KOPT-K1 (cell line): ENCODE measurements around the gene TLCD3A.
"Not testable (repeated sequence)": the region's sequence is repeated elsewhere in the genome, so short reads cannot be mapped to it uniquely, and the experiment has no call there.

ENCODE experiments used
- H3K27ac ChIP-seq: fragments of 200-600 bp; sonication (generic); 2 replicates; pipeline ENCODE4 v1.5.1; 2016; ENCODE audit warnings: antibody characterized with exemption, mild to moderate bottlenecking, low read depth, low read length; ENCODE audit not compliant: poor library complexity, severe bottlenecking
- H3K36me3 ChIP-seq: fragments of 200-600 bp; sonication (generic); 2 replicates; pipeline ENCODE4 v1.5.1; 2017; ENCODE audit warnings: antibody characterized with exemption, mild to moderate bottlenecking, low read length, moderate library complexity; ENCODE audit not compliant: insufficient read depth
- H3K9me3 ChIP-seq: fragments of 200-600 bp; sonication (generic); 2 replicates; pipeline ENCODE4 v1.5.1; 2017; ENCODE audit warnings: antibody characterized with exemption, low read length, mild to moderate bottlenecking; ENCODE audit not compliant: insufficient read depth, poor library complexity, severe bottlenecking

TLCD3A gene

DNA sequence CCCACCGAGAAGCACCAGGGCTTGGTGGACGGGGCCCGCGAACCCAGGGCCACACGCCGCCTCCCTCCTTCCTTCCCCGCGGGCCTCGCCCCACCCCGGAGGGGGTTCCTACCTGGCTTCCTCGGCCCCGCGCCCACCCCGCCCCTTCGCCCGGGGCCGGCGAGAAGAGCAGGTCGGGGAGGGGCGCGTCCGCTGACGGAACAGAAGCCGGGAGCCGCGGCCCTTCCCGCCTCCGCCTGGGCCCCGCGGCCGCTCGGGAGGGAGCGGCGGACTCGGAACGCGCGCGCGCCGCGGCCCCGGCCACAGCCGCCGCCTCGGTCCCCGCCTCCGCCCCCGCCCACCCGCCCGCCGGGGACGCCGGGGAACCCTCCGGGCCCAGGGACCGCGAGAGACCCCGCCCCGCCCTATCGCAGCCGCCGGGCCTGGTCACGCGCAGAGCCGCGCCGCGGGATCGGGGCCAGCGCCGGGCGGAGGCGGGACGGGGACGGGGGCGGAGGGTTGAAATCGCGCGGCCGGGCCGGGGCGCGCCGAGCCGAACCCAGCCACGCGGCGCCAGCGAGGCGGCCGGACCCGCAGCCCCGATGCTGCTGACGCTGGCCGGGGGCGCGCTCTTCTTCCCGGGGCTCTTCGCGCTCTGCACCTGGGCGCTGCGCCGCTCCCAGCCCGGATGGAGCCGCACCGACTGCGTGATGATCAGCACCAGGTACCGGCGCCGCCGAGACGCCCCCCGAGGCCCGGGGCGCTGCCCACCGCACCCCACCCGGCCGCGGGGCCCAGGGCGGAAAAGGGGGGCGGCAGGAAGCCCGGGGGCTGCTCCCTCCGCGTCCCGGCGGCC, at the start of gene TLCD3A:
Gene TLCD3A (plus strand): TSS at position 530 of the 835 bp plus-strand sequence. CDS start 52 bp downstream, at position 582.
- Histone ChIP-seq H3K9me3 (no peaks in the 10 kb centered on the region), H3K36me3 (peaks cover 16% of the 10 kb centered on the region), H3K27ac (peak within 1 kb of the TSS; percentile 50)

GRCh38 chr17:683040-683439, 49.4 kb upstream of the TLCD3A start:
- peaks cover 39% of the 10 kb centered on the region for H3K36me3 ChIP-seq
- no peaks in the 10 kb centered on the region for H3K9me3 ChIP-seq
- no peak overlapping the region for H3K27ac ChIP-seq

DNA sequence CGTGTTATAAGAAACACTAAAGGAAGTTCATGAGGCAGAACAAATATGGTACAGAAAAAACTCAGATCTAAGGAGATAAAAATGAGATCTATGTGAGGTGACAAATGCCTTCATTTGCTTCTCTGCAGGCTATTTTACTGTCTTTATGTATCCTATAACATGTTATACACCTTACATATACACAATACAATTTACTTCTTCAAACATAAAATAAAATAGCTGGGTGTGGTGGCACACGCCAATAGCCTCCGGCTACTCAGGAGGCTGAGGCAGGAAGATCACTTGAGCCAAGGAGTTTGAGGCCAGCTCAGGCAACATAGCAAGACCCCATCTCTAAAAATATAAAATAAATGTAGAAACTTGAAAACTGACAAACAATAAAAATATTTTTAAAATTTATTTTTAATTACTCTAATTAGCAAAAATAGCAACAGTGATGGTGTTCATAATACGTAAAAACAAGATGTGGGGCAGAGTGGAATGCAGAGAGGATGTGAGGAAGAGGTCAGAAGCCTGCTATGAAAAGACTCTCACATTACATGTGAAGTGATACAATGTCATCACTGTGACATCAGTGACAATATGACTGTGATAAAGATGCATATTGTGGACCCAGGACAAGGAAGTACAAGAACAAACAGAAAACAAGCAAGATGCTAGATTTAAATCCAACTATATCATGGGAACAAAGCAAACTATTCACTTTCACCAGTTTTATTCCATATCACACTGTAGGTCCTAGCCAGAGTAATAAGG, 48.7 kb upstream of the TLCD3A start:
- H3K27ac ChIP-seq: no peak overlapping the region
- H3K36me3 ChIP-seq: peaks cover 46% of the 10 kb centered on the region
- H3K9me3 ChIP-seq: no peaks in the 10 kb centered on the region

GRCh38 chr17:685006-685405, 47.4 kb upstream of the TLCD3A start:
- Histone ChIP-seq H3K27ac (no peak overlapping the region), H3K36me3 (peaks cover 59% of the 10 kb centered on the region), H3K9me3 (no peaks in the 10 kb centered on the region)

DNA sequence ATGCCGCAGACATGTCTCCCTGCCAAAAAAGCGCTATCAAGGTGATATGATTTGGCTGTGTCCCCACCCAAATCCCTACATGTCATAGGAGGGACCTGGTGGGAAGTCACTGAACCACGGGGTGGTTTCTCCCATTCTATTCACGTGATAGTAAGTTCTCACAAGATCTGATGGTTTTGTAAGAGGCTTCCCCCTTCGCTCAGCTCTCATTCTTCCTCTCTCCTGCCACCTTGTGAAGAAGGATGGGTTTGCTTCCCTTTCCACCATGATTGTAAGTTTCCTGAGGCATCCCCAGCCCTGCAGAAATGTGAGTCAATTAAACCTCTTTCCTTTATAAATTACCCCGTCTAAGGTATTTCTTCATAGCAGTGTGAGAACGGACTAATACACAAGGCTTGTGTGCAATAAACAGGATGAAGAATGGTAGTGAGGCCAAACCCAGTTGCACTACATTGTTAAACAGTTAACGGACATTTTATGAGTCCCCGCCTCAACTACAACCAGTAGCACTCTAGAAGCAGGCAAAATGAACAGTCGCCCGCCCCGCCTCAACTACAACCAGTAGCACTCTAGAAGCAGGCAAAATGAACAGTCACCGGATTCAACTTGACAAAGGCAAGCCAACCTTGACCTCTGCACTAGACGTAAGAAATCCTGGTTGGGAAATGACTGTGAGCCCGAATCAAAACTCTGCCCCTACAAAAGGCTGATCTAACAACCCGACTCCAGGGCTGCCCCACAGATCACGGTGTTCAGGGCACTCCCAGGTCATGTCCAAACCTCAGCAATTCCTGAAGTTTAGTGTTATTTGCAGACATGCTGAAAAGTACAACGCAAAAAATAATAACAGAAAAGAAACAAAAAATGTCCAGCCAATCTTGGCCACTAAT, 44.1 kb upstream of the TLCD3A start:
- H3K9me3 ChIP-seq: no peaks in the 10 kb centered on the region
- no peak overlapping the region for H3K27ac ChIP-seq
- peaks cover 77% of the 10 kb centered on the region for H3K36me3 ChIP-seq

DNA sequence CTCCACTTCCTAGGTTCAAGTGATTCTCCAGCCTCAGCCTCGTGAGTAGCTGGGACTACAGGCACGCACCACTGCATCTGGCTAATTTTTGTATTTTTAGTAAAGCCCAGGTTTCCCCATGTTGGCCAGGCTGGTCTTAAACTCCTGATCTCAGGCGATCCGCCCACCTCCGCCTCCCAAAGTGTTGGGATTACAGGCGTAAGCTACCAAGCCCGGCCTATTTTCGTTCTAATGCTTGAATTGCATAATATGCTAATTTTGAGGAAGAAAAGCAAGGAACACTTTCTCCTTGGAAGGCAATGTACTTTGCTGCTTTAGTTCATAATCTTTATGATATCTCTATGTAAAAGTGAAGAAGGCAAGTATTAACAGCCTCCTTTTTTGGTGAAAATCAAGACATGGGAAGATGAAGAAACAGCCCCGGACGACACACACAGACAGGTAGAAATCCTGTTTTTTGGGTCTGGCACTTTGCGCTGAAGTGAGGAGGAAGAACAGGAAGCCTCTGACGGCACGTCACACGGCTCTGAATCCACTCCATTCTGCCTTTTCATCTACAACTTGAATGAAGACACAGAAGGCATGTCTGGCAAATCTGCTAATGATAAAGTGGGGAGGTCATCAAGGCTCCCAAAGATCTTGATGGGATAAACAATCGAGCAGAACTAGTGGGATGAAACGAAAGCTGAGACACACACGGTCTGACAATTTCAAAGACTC, 42.7 kb upstream of the TLCD3A start:
- Histone ChIP-seq H3K27ac (no peak overlapping the region), H3K9me3 (no peaks in the 10 kb centered on the region), H3K36me3 (peaks cover 87% of the 10 kb centered on the region)

DNA sequence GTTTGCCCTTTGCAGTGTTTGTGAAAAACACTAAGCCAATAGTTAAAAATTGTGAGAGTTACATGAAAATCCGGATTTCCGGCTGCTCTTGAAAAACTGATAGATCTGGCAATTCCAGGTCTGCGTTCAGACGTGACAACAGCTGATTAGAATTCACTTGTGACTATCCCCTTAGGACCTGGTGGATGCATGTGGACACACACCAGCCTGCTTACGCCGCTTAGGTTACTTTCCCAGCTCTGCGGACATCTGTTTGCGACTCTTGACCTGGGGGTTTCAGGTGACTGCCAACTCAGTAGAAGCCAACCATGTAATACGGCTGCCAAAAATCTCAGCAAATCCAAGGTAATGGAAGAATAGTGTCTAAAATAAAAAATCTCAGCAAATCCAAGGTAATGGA, 42.0 kb upstream of the TLCD3A start:
- Histone ChIP-seq H3K27ac (no peak overlapping the region), H3K36me3 (peaks cover 87% of the 10 kb centered on the region), H3K9me3 (no peaks in the 10 kb centered on the region)

DNA sequence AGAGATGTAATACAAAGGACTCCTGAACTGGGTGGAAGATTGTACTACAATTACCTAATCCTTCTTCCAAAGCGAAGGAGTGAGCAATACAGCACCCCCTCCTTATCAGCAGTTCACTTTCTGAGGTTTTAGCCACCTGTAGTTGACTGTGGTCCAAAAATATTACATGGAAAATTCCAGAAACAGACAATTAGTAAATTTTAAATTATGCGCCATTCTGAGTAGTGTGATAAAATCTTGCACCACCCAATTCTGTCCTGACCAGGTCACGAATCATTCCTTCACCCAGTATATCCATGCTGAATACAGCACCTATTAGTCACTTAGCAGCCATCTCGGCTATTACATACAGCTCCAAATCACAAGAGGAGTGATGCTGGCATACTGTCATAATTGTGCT, 41.0 kb upstream of the TLCD3A start:
- H3K36me3 ChIP-seq: peaks cover 88% of the 10 kb centered on the region
- no peak overlapping the region for H3K27ac ChIP-seq

GRCh38 chr17:692116-692515, 40.3 kb upstream of the TLCD3A start:
- no peaks in the 10 kb centered on the region for H3K9me3 ChIP-seq
- H3K27ac ChIP-seq: no peak overlapping the region
- H3K36me3 ChIP-seq: peaks cover 92% of the 10 kb centered on the region

More for the DNA sequence above, 41.0 kb upstream of the TLCD3A start:
- no peaks in the 10 kb centered on the region for H3K9me3 ChIP-seq

DNA sequence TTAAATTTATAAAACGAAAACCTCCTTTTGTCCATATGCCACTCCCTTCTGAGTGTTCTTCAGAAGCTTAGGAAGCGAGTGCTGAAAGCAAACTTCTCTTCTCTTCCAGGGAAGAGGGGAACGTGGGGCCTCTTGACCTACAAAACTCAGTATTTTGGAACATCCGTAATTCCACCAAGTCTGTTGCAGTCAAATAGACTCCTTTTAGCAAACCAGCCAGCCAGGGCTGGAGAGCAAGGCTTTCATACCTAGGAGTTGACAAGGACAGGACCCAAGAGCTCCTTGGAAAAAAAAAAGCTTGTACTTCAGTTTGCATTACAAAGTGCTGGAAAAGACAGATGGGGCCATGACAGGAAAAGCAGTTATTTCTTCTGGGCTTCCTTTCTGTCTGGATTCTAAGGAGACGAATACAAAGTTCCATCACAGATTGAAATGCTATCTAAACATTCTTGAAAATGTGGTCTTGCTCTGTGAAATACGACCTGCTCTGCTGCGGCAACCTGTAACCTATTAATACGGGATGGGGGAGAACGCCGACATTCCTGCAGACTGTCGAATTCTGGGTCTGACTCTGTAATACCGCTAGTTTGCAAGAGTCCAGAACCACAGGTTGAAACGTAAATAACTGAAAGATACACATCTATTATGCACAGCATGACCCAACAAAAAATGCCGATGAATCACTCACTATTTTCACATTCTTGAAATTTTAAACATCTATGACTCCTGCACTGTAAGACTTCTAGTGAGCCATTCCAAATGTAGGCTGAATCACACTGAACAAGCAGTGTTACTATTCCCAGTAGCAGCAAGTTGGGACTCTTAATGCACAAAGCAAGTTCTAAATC, 38.4 kb upstream of the TLCD3A start:
- H3K27ac ChIP-seq: no peak overlapping the region
- no peaks in the 10 kb centered on the region for H3K9me3 ChIP-seq
- peaks cover 97% of the 10 kb centered on the region for H3K36me3 ChIP-seq

- Histone ChIP-seq H3K36me3 (peaks cover 87% of the 10 kb centered on the region), H3K27ac (no peak overlapping the region), H3K9me3 (no peaks in the 10 kb centered on the region)
These were observed 36.0 kb upstream of the TLCD3A start for GRCh38 chr17:696369-696768.

GRCh38 chr17:697682-698081, 34.7 kb upstream of the TLCD3A start:
- no peak overlapping the region for H3K27ac ChIP-seq
- H3K36me3 ChIP-seq: peaks cover 74% of the 10 kb centered on the region
- no peaks in the 10 kb centered on the region for H3K9me3 ChIP-seq

- not testable (repeated sequence) for H3K27ac ChIP-seq, H3K9me3 ChIP-seq
- peaks cover 71% of the 10 kb centered on the region for H3K36me3 ChIP-seq
These were observed 34.3 kb upstream of the TLCD3A start for GRCh38 chr17:698096-698495.

DNA sequence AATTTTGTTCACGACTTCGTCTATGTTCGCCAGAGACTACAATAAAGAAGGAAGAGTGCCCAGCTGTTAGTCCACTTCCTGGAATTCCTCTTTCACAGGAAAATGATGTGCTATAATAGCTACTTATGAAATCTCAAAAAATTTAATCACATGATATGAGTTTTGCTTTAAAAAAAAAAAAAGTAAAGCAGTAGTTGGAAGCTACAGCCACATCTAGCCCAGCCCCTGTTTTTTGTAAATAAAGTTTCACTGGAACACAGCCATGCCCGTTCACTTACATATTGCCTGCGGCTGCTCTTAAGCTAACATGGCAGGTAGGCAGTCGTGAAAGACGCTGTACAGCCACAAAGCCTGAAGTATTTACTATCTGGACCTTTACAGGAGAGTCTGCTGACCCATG, 33.1 kb upstream of the TLCD3A start:
- Histone ChIP-seq H3K27ac (no peak overlapping the region), H3K36me3 (peaks cover 69% of the 10 kb centered on the region), H3K9me3 (no peaks in the 10 kb centered on the region)
